GM12873 (cell line): Measurements from ENCODE around the gene ZNF878.

ENCODE experiments used
- CTCF ChIP-seq: IDR thresholded peaks from 2 replicates; pipeline ENCODE4 v1.5.1; 2012; ENCODE audit warnings: low read depth, mild to moderate bottlenecking, moderate library complexity, low read length, control low read depth; ENCODE audit not compliant: insufficient read depth; ENCODE audit errors: missing control alignments

Gene ZNF878

GRCh38 chr19:12000152-12000981 is 52.4 kb downstream of the ZNF878 start:
- no peak for TF ChIP-seq CTCF

DNA sequence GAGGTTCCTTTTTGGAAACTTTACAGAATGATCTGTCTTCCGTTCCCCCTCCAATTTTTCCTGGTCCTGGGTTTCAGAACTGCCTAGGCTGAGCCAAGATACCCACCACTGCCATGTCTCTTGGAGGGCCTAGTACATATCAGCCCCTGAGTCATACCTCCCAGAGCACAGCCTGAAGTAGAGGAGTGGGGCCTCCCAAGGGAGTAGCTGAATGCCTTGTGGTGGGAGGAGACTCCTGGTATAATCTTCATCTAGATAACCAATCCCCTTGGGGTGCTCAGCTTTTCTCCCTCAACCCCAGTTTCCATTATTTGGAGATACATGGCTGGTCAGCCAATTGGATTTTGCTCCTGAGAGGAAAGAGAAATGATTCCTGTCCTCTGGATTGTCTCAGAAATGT is 57.6 kb downstream of the ZNF878 start:
- TF ChIP-seq CTCF, result no peak
